ENCODE measurements around the gene PRH2. TPM values are rescaled to one million over a fixed set of nuclear protein-coding genes. Genes with fewer than 3 reads are reported as not detected.

The PRH2 gene
- total RNA-seq = 0.19 TPM in 1 of 2 replicates, not detected in the other

GRCh38 chr12:10928746-10929286, at the start of gene PRH2:
Gene PRH2, plus strand, starts transcription at chr12:10929236. Its CDS starts 38 bp downstream, at chr12:10929274.

GRCh38 chr12:10884086-10884725, 44.8 kb upstream of the PRH2 start, which contains the start of gene PRH1:
Gene PRH1, minus strand, starts transcription at chr12:10884255. Its CDS starts 38 bp downstream, at chr12:10884217.

GRCh38 chr12:10909462-10909861, 19.6 kb upstream of the PRH2 start, which contains the start of gene TAS2R13:
Gene TAS2R13, minus strand, starts transcription at chr12:10909562. Its CDS starts 264 bp downstream, at chr12:10909298.

GRCh38 chr12:10939163-10939562, 10.1 kb downstream of the PRH2 start, which contains the start of gene TAS2R14:
Gene TAS2R14, minus strand, starts transcription at chr12:10939263. Its CDS starts 56 bp downstream, at chr12:10939207.

Other genes starting within 250 kb of the PRH2 start
- 64.5 and 153 TPM in 2 replicates for gene YBX3, start 205.9 kb upstream of the PRH2 start, total RNA-seq
- gene TAS2R7, start 126.6 kb upstream of the PRH2 start, total RNA-seq = under 0.01 TPM in 1 of 2 replicates, not detected in the other
- gene TAS2R8, start 122.0 kb upstream of the PRH2 start, total RNA-seq = under 0.01 TPM in 1 of 2 replicates, not detected in the other
- gene TAS2R9, start 119.1 kb upstream of the PRH2 start, total RNA-seq = not detected in 2 replicates
- under 0.01 and 0.19 TPM in 2 replicates for gene TAS2R10, start 102.9 kb upstream of the PRH2 start, total RNA-seq
- 0.28 and 1.2 TPM in 2 replicates for gene PRR4, start 79.8 kb upstream of the PRH2 start, total RNA-seq
- gene PRH1, start 45.0 kb upstream of the PRH2 start, total RNA-seq = 7.3 and 18.3 TPM in 2 replicates
- gene TAS2R13, start 19.7 kb upstream of the PRH2 start, total RNA-seq = 0.58 and 1.1 TPM in 2 replicates
- gene TAS2R14, start 10.0 kb downstream of the PRH2 start, total RNA-seq = 1.5 and 3.7 TPM in 2 replicates
- gene TAS2R50, start 57.7 kb downstream of the PRH2 start, total RNA-seq = 1.5 and 3.1 TPM in 2 replicates
- 1.2 and 4.2 TPM in 2 replicates for gene TAS2R20, start 69.1 kb downstream of the PRH2 start, total RNA-seq
- 2.1 and 7.3 TPM in 2 replicates for gene TAS2R19, start 93.4 kb downstream of the PRH2 start, total RNA-seq
- 2.5 and 5.6 TPM in 2 replicates for gene TAS2R31, start 102.2 kb downstream of the PRH2 start, total RNA-seq
- 1.5 and 2.8 TPM in 2 replicates for gene TAS2R46, start 133.1 kb downstream of the PRH2 start, total RNA-seq
- gene TAS2R43, start 163.1 kb downstream of the PRH2 start, total RNA-seq = 0.19 and 1.4 TPM in 2 replicates
- 2.7 and 4.2 TPM in 2 replicates for gene TAS2R30, start 205.4 kb downstream of the PRH2 start, total RNA-seq
- 5.9 and 7.3 TPM in 2 replicates for gene SMIM10L1, start 242.0 kb downstream of the PRH2 start, total RNA-seq

All from regular cardiac myocyte (primary cell).